K562 (cell line): Measurements from ENCODE around the gene ADAT1. TPM values are rescaled to one million over a fixed set of nuclear protein-coding genes. Genes with fewer than 3 reads are reported as not detected.
A peak's percentile ranks its signal among the peaks of the same experiment; 100 is the strongest.

Experiments used
- ARID2 ChIP-seq: fragments of 450-650 bp; IDR thresholded peaks from 2 replicates; pipeline ENCODE4 v1.6.1; 2017; ENCODE audit warnings: antibody characterized with exemption, mild to moderate bottlenecking
- BCOR ChIP-seq: fragments of 450-650 bp; IDR thresholded peaks from 2 replicates; pipeline ENCODE4 v1.6.1; 2016
- BRD4 ChIP-seq: fragments of 200-600 bp; sonication (generic); IDR thresholded peaks from 2 replicates; pipeline ENCODE4 v1.6.1; 2017; ENCODE audit warnings: inconsistent platforms
- CREB1 ChIP-seq, 2 experiments: sonication (generic) in 1 of 2; formaldehyde crosslinking in 1 of 2; IDR thresholded peaks; 2 replicates each; pipeline versions ENCODE4 v1.6.1 to v1.8.0; 2012 to 2022; ENCODE audit warnings: inconsistent platforms in 1 of 2, mild to moderate bottlenecking in 1 of 2, missing genetic modification reagents in 1 of 2, moderate library complexity in 1 of 2
- DMBX1 ChIP-seq: fragments of 250-450 bp; sonication (Bioruptor Pico); IDR thresholded peaks from 2 replicates; pipeline ENCODE4 v1.8.0; 2022; ENCODE audit warnings: inconsistent platforms, mild to moderate bottlenecking, moderate library complexity, borderline replicate concordance
- FOXP1 ChIP-seq: sonication (generic); formaldehyde crosslinking; IDR thresholded peaks from 2 replicates; pipeline ENCODE4 v1.8.0; 2022; ENCODE audit warnings: mild to moderate bottlenecking, missing genetic modification reagents
- JUN ChIP-seq, 2 experiments: sonication (generic) in 1 of 2; formaldehyde crosslinking in 1 of 2; IDR thresholded peaks; 2 replicates each; pipeline versions ENCODE4 v1.6.1 to v1.8.0; 2012 to 2022; ENCODE audit warnings: borderline replicate concordance in 2 of 2, mild to moderate bottlenecking in 2 of 2, improper control_type of control experiment in 1 of 2, low read depth in 1 of 2, low read length in 1 of 2, missing genetic modification reagents in 1 of 2
- KAT2B ChIP-seq: IDR thresholded peaks from one replicate; pipeline ENCODE4 v1.6.1; 2012; ENCODE audit warnings: low read depth, mild to moderate bottlenecking, control low read depth, inconsistent platforms, low read length, moderate library complexity
- MED1 ChIP-seq: sonication (generic); formaldehyde crosslinking; IDR thresholded peaks from 2 replicates; pipeline ENCODE4 v1.8.1; 2023; ENCODE audit warnings: missing genetic modification reagents, borderline replicate concordance
- NR1H2 ChIP-seq: sonication (generic); formaldehyde crosslinking; IDR thresholded peaks from 2 replicates; pipeline ENCODE4 v1.4.0; 2020; ENCODE audit warnings: mild to moderate bottlenecking, missing genetic modification reagents
- PHB ChIP-seq: fragments of 250-450 bp; sonication (Bioruptor Pico); IDR thresholded peaks from 2 replicates; pipeline ENCODE4 v1.5.0; 2021
- XRCC4 ChIP-seq: IDR thresholded peaks from one replicate; pipeline ENCODE4 v1.6.1; 2011; ENCODE audit not compliant: insufficient read depth, insufficient read length; ENCODE audit errors: extremely low read depth
- ZNF347 ChIP-seq: fragments of 450-650 bp; formaldehyde crosslinking; IDR thresholded peaks from 2 replicates; pipeline ENCODE4 v1.4.0; 2020; ENCODE audit warnings: low read depth, mild to moderate bottlenecking, moderate library complexity
- polyA plus RNA-seq, 8 experiments: library from polyadenylated mRNA; depleted of rRNA in 4 of 8; stranded (reverse) in 5 of 8; unstranded in 3 of 8; fragments of >200 nt; fragmentation: Nextera tagmentation in 2 of 8; fragmentation: Illumina TruSeq in 1 of 8; extraction: Ambion mirVana in 2 of 8; extraction: Trizol in 1 of 8; gene quantifications; 2 replicates each; pipeline versions ENCODE4 v1.2.1 to v1.2.3, GENCODE V29; 2011 to 2014; ENCODE audit warnings: inconsistent platforms in 1 of 8, missing spikeins in 1 of 8
- total RNA-seq, 7 experiments: library from RNA; depleted of rRNA in 6 of 7; stranded (reverse); fragments of >200 nt in 6 of 7; fragmentation: Illumina TruSeq in 2 of 7; extraction: Trizol in 2 of 7; gene quantifications; 2 replicates each; pipeline versions ENCODE4 v1.2.1 to v1.2.3, GENCODE V29; 2011 to 2021; ENCODE audit warnings: low replicate concordance in 1 of 7
- TF ChIP-seq, protein P1 (sequence below), 2 experiments: fragments of 450-650 bp; conservative IDR thresholded peaks; 2 replicates each; pipeline ENCODE4 v1.6.1; 2017; ENCODE audit warnings: mild to moderate bottlenecking in 2 of 2, moderate library complexity in 2 of 2
- TF ChIP-seq, protein P2 (sequence below): fragments of 450-650 bp; IDR thresholded peaks from 2 replicates; pipeline ENCODE4 v1.7.1; 2018; ENCODE audit warnings: mild to moderate bottlenecking, low read depth; ENCODE audit not compliant: partially characterized antibody
- TF ChIP-seq, protein P3 (sequence below): IDR thresholded peaks from 2 replicates; pipeline ENCODE4 v1.6.1; 2012; ENCODE audit warnings: low read depth, low read length, improper control_type of control experiment, borderline replicate concordance
- TF ChIP-seq, protein P4 (sequence below), 2 experiments: fragments of 450-650 bp in 1 of 2; sonication (generic) in 1 of 2; formaldehyde crosslinking; conservative IDR thresholded peaks; 2 replicates each; pipeline versions ENCODE4 v1.4.0 to v1.8.1; 2020 to 2022; ENCODE audit warnings: mild to moderate bottlenecking in 1 of 2, missing genetic modification reagents in 1 of 2
- TF ChIP-seq, protein P5 (sequence below): fragments of 450-650 bp; formaldehyde crosslinking; IDR thresholded peaks from 2 replicates; pipeline ENCODE4 v1.4.0; 2022; ENCODE audit warnings: mild to moderate bottlenecking, moderate library complexity

ADAT1 gene
- total and polyA plus RNA-seq, 9 of the 15 experiments (the other 6 are each of a cell fraction or from before 2014, with no cell fraction given): 16.0 to 36.7 (median 28.2) TPM

DNA sequence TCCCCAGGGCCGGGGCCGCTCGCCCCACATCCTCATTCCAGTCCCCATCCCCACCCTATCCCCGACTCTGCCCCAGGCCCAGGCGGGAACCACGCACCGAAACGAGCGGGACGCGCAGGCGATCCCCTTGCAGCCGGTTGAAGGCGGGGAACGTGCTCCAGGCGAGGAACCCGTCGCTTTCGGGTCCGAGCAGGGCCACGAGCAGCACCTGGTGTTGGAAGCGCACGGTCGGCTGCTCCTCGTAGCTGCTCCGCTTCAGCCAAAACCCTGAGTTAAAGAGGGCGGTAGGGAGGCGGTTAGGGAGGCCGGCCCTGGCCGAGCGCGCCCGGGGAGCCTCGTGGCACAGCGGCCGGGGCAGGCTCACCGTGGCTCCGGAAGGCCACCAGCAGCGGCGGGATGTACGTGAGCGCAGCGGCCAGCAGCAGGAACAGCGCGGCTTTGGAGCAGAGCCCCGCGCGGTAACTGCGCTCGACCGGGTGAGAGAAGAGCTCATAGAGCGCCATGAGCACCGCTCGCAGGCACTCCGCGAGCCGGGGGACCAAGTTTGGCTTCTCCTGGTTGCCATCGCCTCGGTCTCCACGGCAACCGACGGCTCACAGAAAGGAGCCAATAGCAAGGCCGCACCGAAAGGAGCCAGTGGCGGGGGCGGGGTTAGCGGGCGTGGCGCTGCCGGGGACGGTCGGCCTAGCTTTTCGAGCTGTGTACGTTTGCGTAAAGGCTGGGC is 67.2 kb downstream of the ADAT1 start, which contains the start of gene TMEM231 (continued):
- TF ChIP-seq, protein P1, sequence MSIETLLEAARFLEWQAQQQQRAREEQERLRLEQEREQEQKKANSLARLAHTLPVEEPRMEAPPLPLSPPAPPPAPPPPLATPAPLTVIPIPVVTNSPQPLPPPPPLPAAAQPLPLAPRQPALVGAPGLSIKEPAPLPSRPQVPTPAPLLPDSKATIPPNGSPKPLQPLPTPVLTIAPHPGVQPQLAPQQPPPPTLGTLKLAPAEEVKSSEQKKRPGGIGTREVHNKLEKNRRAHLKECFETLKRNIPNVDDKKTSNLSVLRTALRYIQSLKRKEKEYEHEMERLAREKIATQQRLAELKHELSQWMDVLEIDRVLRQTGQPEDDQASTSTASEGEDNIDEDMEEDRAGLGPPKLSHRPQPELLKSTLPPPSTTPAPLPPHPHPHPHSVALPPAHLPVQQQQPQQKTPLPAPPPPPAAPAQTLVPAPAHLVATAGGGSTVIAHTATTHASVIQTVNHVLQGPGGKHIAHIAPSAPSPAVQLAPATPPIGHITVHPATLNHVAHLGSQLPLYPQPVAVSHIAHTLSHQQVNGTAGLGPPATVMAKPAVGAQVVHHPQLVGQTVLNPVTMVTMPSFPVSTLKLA (conservative IDR thresholded peaks at IDR 0.05): peak; percentile 68 to 71
- TF ChIP-seq, protein P2, sequence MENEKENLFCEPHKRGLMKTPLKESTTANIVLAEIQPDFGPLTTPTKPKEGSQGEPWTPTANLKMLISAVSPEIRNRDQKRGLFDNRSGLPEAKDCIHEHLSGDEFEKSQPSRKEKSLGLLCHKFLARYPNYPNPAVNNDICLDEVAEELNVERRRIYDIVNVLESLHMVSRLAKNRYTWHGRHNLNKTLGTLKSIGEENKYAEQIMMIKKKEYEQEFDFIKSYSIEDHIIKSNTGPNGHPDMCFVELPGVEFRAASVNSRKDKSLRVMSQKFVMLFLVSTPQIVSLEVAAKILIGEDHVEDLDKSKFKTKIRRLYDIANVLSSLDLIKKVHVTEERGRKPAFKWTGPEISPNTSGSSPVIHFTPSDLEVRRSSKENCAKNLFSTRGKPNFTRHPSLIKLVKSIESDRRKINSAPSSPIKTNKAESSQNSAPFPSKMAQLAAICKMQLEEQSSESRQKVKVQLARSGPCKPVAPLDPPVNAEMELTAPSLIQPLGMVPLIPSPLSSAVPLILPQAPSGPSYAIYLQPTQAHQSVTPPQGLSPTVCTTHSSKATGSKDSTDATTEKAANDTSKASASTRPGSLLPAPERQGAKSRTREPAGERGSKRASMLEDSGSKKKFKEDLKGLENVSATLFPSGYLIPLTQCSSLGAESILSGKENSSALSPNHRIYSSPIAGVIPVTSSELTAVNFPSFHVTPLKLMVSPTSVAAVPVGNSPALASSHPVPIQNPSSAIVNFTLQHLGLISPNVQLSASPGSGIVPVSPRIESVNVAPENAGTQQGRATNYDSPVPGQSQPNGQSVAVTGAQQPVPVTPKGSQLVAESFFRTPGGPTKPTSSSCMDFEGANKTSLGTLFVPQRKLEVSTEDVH: no peak
- TF ChIP-seq FOXP1 (CRISPR knock-in tag) (peak; percentile 23; the same call in 1 of the 2 replicates), BCOR (no peak), NR1H2 (CRISPR knock-in tag) (no peak), CREB1 (IDR thresholded peaks at IDR 0.05) (peak; percentile 12; the same call in 1 of the 2 replicates), CREB1 (CRISPR knock-in tag; IDR thresholded peaks at IDR 0.05) (no peak), BRD4 (0 out of 2 replicates have a peak, but pooled peaks have one; percentile 41), ARID2 (no peak), DMBX1 (CRISPR knock-in tag) (no peak), JUN (IDR thresholded peaks at IDR 0.05; ENCODE audit: borderline replicate concordance, low read depth, low read length) (0 out of 2 replicates have a peak, but pooled peaks have one; percentile 13), JUN (CRISPR knock-in tag; IDR thresholded peaks at IDR 0.05; ENCODE audit: borderline replicate concordance) (no peak), KAT2B (no peak), XRCC4 (no peak), ZNF347 (CRISPR knock-in tag) (no peak), MED1 (CRISPR knock-in tag) (no peak), PHB (CRISPR knock-in tag) (no peak)
- TF ChIP-seq, protein P3, sequence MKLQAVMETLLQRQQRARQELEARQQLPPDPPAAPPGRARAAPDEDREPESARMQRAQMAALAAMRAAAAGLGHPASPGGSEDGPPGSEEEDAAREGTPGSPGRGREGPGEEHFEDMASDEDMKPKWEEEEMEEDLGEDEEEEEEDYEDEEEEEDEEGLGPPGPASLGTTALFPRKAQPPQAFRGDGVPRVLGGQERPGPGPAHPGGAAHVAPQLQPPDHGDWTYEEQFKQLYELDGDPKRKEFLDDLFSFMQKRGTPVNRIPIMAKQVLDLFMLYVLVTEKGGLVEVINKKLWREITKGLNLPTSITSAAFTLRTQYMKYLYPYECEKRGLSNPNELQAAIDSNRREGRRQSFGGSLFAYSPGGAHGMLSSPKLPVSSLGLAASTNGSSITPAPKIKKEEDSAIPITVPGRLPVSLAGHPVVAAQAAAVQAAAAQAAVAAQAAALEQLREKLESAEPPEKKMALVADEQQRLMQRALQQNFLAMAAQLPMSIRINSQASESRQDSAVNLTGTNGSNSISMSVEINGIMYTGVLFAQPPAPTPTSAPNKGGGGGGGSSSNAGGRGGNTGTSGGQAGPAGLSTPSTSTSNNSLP: no peak
- TF ChIP-seq, protein P4, sequence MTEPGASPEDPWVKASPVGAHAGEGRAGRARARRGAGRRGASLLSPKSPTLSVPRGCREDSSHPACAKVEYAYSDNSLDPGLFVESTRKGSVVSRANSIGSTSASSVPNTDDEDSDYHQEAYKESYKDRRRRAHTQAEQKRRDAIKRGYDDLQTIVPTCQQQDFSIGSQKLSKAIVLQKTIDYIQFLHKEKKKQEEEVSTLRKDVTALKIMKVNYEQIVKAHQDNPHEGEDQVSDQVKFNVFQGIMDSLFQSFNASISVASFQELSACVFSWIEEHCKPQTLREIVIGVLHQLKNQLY (CRISPR knock-in tag; conservative IDR thresholded peaks at IDR 0.05): no peak
- TF ChIP-seq, protein P5, sequence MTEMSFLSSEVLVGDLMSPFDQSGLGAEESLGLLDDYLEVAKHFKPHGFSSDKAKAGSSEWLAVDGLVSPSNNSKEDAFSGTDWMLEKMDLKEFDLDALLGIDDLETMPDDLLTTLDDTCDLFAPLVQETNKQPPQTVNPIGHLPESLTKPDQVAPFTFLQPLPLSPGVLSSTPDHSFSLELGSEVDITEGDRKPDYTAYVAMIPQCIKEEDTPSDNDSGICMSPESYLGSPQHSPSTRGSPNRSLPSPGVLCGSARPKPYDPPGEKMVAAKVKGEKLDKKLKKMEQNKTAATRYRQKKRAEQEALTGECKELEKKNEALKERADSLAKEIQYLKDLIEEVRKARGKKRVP (CRISPR knock-in tag): no peak
